Endothelial cell of umbilical vein (primary cell): ENCODE measurements around the gene SLCO3A1. TPM values are rescaled to one million over a fixed set of nuclear protein-coding genes. Genes with fewer than 3 reads are reported as not detected.

Experiments
- BruUV-seq: library from RNA; stranded (reverse); fragments of 400-500 nt; replicated peaks from 2 replicates; lab custom pipeline; 2021; lab: Mats Ljungman, UMichigan
- CTCF ChIA-PET: fragments of 300-600, 350-600 bp; sonication (Branson Sonifier 250); formaldehyde crosslinking; loops from one replicate; lab custom pipeline; 2021; ENCODE audit warnings: antibody characterized with exemption, inconsistent platforms; lab: Charles Lee
- POLR2A ChIA-PET: fragments of 300-600, 350-600 bp; sonication (Branson Sonifier 250); formaldehyde crosslinking; loops from one replicate; lab custom pipeline; 2021; ENCODE audit warnings: antibody characterized with exemption, inconsistent platforms; lab: Charles Lee
- DNase-seq: peaks from one replicate; pipeline ENCODE4 v3.0.0-alpha.2; 2011; ENCODE audit warnings: low read depth, low spot score
- FAIRE-seq: peaks from 2 replicates; lab custom pipeline; 2011; peaks lifted over from hg19 to GRCh38; lab: Jason Lieb, UNC
- H2AFZ ChIP-seq: 2 replicates; pipeline ENCODE4 v1.6.0; 2012; ENCODE audit warnings: low read depth, low read length, control low read depth, inconsistent platforms
- H3K27ac ChIP-seq: 2 replicates; pipeline ENCODE4 v1.5.1; 2011; ENCODE audit warnings: low read depth, mild to moderate bottlenecking, control low read depth, low read length, moderate library complexity; ENCODE audit not compliant: insufficient read depth
- H3K27me3 ChIP-seq, 2 experiments: 2 replicates each; pipeline versions ENCODE4 v1.6.0 to v1.6.1; 2011; ENCODE audit warnings: low read length in 2 of 2, mixed read lengths in 1 of 2; ENCODE audit not compliant: control insufficient read depth in 2 of 2, insufficient read depth in 2 of 2
- H3K36me3 ChIP-seq, 2 experiments: 2 replicates in 1 of 2; 3 replicates in 1 of 2; pipeline ENCODE4 v1.5.1; 2011; ENCODE audit warnings: low read length in 2 of 2, mild to moderate bottlenecking in 1 of 2, moderate library complexity in 1 of 2; ENCODE audit not compliant: control insufficient read depth in 2 of 2, insufficient read depth in 2 of 2; ENCODE audit errors: extremely low read depth in 1 of 2
- H3K4me1 ChIP-seq: 3 replicates; pipeline ENCODE4 v1.5.1; 2011; ENCODE audit warnings: mild to moderate bottlenecking, low read length; ENCODE audit not compliant: control insufficient read depth, insufficient read depth; ENCODE audit errors: extremely low read depth
- H3K4me2 ChIP-seq: 2 replicates; pipeline ENCODE4 v1.6.1; 2011; ENCODE audit warnings: low read length, control low read depth, mixed read lengths; ENCODE audit not compliant: insufficient read depth
- H3K4me3 ChIP-seq, 3 experiments: fragments of 200-600 bp in 1 of 3; sonication (generic), shearing (Covaris generic) in 1 of 3; replicated peaks in 1 of 3; 2 replicates each; pipeline ENCODE4 v1.5.1; 2011 to 2016; ENCODE audit warnings: control low read depth in 3 of 3, low read length in 3 of 3, mild to moderate bottlenecking in 2 of 3, inconsistent platforms in 1 of 3, low read depth in 1 of 3, moderate library complexity in 1 of 3; ENCODE audit not compliant: insufficient read depth in 1 of 3
- H3K79me2 ChIP-seq: 2 replicates; pipeline ENCODE4 v1.6.0; 2012; ENCODE audit warnings: low read length, inconsistent platforms; ENCODE audit not compliant: control insufficient read depth, insufficient read depth
- H3K9ac ChIP-seq: replicated peaks from 2 replicates; pipeline ENCODE3; 2011; ENCODE audit warnings: low read length, control low read depth; ENCODE audit not compliant: insufficient read depth; ENCODE audit errors: extremely low read depth
- H3K9me1 ChIP-seq: replicated peaks from 3 replicates; pipeline ENCODE4 v1.6.0; 2011; ENCODE audit warnings: mild to moderate bottlenecking, low read length; ENCODE audit not compliant: control insufficient read depth, insufficient read depth; ENCODE audit errors: extremely low read depth
- H3K9me3 ChIP-seq: replicated peaks from 2 replicates; pipeline ENCODE4 v1.5.1; 2012; ENCODE audit warnings: low read length, inconsistent platforms; ENCODE audit not compliant: control insufficient read depth, insufficient read depth
- H4K20me1 ChIP-seq: replicated peaks from 2 replicates; pipeline ENCODE3; 2011; ENCODE audit warnings: mild to moderate bottlenecking, low read length; ENCODE audit not compliant: control insufficient read depth, insufficient read depth; ENCODE audit errors: extremely low read depth
- CTCF ChIP-seq, 2 donors: IDR thresholded peaks; 1 replicate in 1 of 2; 2 replicates in 1 of 2; pipeline ENCODE4 v1.5.1; 2011; ENCODE audit warnings: low read length in 2 of 2, mild to moderate bottlenecking in 2 of 2, moderate library complexity in 2 of 2, control low read depth in 1 of 2, inconsistent platforms in 1 of 2, low read depth in 1 of 2; ENCODE audit not compliant: insufficient read depth in 1 of 2; ENCODE audit errors: extremely low read depth in 1 of 2
- EZH2 ChIP-seq: IDR thresholded peaks from 2 replicates; pipeline ENCODE4 v1.6.1; 2012; ENCODE audit warnings: borderline replicate concordance, low read depth, mild to moderate bottlenecking, moderate library complexity, low read length, inconsistent platforms; ENCODE audit not compliant: severe bottlenecking
- FOS ChIP-seq: IDR thresholded peaks from 2 replicates; pipeline ENCODE4 v1.6.1; 2011; ENCODE audit warnings: mild to moderate bottlenecking, low read length, moderate library complexity, borderline replicate concordance; ENCODE audit not compliant: insufficient read depth
- GATA2 ChIP-seq: IDR thresholded peaks from 2 replicates; pipeline ENCODE4 v1.7.0; 2011; ENCODE audit warnings: low read depth, mild to moderate bottlenecking, moderate library complexity, mixed read lengths, low read length; ENCODE audit not compliant: insufficient read length, insufficient read depth
- JUN ChIP-seq: IDR thresholded peaks from 2 replicates; pipeline ENCODE4 v1.6.1; 2011; ENCODE audit warnings: borderline replicate concordance, low read depth; ENCODE audit not compliant: insufficient read length, insufficient read depth
- MAX ChIP-seq: IDR thresholded peaks from 2 replicates; pipeline ENCODE4 v1.6.1; 2011; ENCODE audit not compliant: insufficient read depth, insufficient read length
- MYC ChIP-seq: IDR thresholded peaks from one replicate; pipeline ENCODE4 v1.6.1; 2011; ENCODE audit warnings: mild to moderate bottlenecking, low read depth, low read length
- POLR2A ChIP-seq: IDR thresholded peaks from 2 replicates; pipeline ENCODE4 v1.6.1; 2012; ENCODE audit warnings: low read depth, mild to moderate bottlenecking, control low read depth, low read length
- POLR2AphosphoS5 ChIP-seq: IDR thresholded peaks from 2 replicates; pipeline ENCODE4 v1.6.1; 2012; ENCODE audit warnings: low read depth, mild to moderate bottlenecking, control low read depth, low read length, moderate library complexity; ENCODE audit not compliant: insufficient read depth
- dilution Hi-C: fragments of 300-500 bp; cut with MboI; formaldehyde crosslinking; loops from one replicate; pipeline ENCODE4 v1.15.0; 2019; ENCODE audit warnings: low sequenced_read_pairs; ENCODE audit not compliant: extremely low pct_ligation_motif_present
- intact Hi-C: fragments of 100-400 bp; cut with micrococcal nuclease; formaldehyde crosslinking; loops from one replicate; pipeline ENCODE4 v1.10.0; 2022
- polyA plus RNA-seq, 4 experiments: library from polyadenylated mRNA; depleted of rRNA in 3 of 4; stranded (reverse) in 3 of 4; unstranded in 1 of 4; fragments of >200 nt; gene quantifications; 2 replicates each; pipeline versions ENCODE4 v1.2.1 to v1.2.3, GENCODE V29; 2011 to 2012; ENCODE audit warnings: missing spikeins in 1 of 4
- total RNA-seq: library from RNA; stranded (reverse); gene quantifications from 2 replicates; pipeline ENCODE4 v1.2.3, GENCODE V29; 2021

The SLCO3A1 gene
- total and polyA plus RNA-seq, 2 donors (not counting 3 experiments of a cell fraction or from before 2014, with no cell fraction given): 0.88 to 0.92 TPM

- dilution Hi-C loops: no loop called here
- H2AFZ ChIP-seq: no peak overlapping the region
- H3K9me3 ChIP-seq: peaks cover 2% of the 10 kb centered on the region
- POLR2A ChIA-PET: no interaction called here
- no TSS peak for BruUV-seq
- no peaks in the 10 kb centered on the region for H3K36me3 ChIP-seq
- intact Hi-C loops: no loop called here
- DNase-seq (no peak), FAIRE-seq (no peak)
- CTCF ChIA-PET: no interaction called here
- no peak overlapping the region for H3K9ac ChIP-seq
- no peak overlapping the region for H3K27ac ChIP-seq
- H3K4me2 ChIP-seq: no peak overlapping the region
- no peaks in the 10 kb centered on the region for H3K9me1 ChIP-seq
- no peak for TF ChIP-seq CTCF (IDR thresholded peaks at IDR 0.05; ENCODE audit: extremely low read depth in 1 of 2, insufficient read depth in 1 of 2, low read depth in 1 of 2, low read length in 2 of 2)
- TF ChIP-seq JUN: no peak
- no peak for TF ChIP-seq POLR2A
- no peak for TF ChIP-seq FOS
- no peak for TF ChIP-seq GATA2
- TF ChIP-seq MAX: no peak
- no peak for TF ChIP-seq MYC
- no peak for TF ChIP-seq POLR2AphosphoS5
- no peak for TF ChIP-seq EZH2
- no peaks in the 10 kb centered on the region for H3K4me1 ChIP-seq
- H3K79me2 ChIP-seq: no peaks in the 10 kb centered on the region
- no peaks in the 10 kb centered on the region for H3K27me3 ChIP-seq
- no peak overlapping the region for H3K4me3 ChIP-seq
- no peaks in the 10 kb centered on the region for H4K20me1 ChIP-seq
These were observed 112.7 kb downstream of the SLCO3A1 start for GRCh38 chr15:91966194-91966552.
